Activated naive CD4-positive, alpha-beta T cell treated with anti-CD3 and anti-CD28 coated beads, Interleukin-2, amount 50 U/mL, for 16 hours (primary cell): ENCODE measurements around the gene SIL1.
"Not testable (repeated sequence)": the region's sequence is repeated elsewhere in the genome, so short reads cannot be mapped to it uniquely, and the experiment has no call there.

Experiments
- DNase-seq: peaks from one replicate; pipeline ENCODE4 v3.0.0-alpha.2; 2020

SIL1 gene

GRCh38 chr5:139016186-139016585 lies 182.0 kb downstream of the SIL1 start:
- DNase-seq: no peak

GRCh38 chr5:139014726-139015125 lies 183.4 kb downstream of the SIL1 start:
- no peak for DNase-seq

DNA sequence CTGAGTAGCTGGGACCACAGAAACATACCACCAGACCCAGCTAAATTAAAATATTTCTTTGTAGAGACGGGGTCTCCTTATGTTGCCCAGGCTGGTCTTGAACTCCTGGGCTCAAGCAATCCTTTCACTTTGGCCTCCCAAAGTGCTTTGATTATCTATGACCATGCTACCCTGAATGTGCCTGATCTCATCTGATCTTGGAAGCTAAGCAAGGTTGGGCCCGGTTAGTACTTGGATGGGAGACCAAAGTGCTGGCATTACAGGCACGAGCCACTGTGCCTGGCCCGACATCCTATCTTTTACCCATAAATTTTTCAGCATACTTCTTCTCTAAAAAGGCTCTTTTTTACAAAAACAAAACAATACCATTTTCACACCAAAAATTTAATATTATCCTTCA lies 186.0 kb downstream of the SIL1 start:
- DNase-seq: no peak

DNA sequence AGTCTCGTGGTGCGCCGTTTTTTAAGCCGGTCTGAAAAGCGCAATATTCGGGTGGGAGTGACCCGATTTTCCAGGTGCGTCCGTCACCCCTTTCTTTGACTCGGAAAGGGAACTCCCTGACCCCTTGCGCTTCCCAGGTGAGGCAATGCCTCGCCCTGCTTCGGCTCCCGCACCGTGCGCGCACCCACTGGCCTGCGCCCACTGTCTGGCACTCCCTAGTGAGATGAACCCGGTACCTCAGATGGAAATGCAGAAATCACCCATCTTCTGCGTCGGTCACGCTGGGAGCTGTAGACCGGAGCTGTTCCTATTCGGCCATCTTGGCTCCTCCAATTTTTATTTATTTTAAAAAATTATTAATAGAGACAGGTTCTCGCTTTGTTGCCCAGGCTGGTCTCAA lies 187.0 kb downstream of the SIL1 start:
- not testable (repeated sequence) for DNase-seq

GRCh38 chr5:139004374-139005307 lies 193.5 kb downstream of the SIL1 start:
- DNase-seq: no peak

- DNase-seq: no peak
Measured at GRCh38 chr5:138999674-139000073, 198.5 kb downstream of the SIL1 start.

DNA sequence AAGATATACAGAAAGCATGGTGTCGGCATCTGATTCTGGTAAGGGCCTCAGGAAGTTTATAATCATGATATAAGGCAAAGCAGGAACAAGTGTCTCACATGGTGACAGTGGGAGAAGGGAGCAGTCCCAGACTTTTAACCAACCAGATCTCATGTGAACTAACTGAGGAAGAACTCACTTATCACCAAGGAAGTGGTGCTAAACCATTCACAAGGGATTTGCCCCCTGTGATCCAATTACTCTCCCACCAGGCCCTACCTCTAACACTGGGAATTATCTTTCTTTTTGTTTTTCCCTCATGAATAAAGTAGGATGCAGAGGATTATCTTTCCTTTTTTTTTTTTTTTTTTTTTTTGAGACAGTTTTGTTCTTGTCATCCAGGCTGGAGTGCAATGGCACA lies 199.6 kb downstream of the SIL1 start:
- no peak for DNase-seq

- DNase-seq: no peak
Measured at GRCh38 chr5:138996120-138996519, 202.0 kb downstream of the SIL1 start.

- no peak for DNase-seq
Measured at GRCh38 chr5:138990986-138991590, 207.1 kb downstream of the SIL1 start.

GRCh38 chr5:138989720-138990119 lies 208.4 kb downstream of the SIL1 start:
- DNase-seq: no peak

DNA sequence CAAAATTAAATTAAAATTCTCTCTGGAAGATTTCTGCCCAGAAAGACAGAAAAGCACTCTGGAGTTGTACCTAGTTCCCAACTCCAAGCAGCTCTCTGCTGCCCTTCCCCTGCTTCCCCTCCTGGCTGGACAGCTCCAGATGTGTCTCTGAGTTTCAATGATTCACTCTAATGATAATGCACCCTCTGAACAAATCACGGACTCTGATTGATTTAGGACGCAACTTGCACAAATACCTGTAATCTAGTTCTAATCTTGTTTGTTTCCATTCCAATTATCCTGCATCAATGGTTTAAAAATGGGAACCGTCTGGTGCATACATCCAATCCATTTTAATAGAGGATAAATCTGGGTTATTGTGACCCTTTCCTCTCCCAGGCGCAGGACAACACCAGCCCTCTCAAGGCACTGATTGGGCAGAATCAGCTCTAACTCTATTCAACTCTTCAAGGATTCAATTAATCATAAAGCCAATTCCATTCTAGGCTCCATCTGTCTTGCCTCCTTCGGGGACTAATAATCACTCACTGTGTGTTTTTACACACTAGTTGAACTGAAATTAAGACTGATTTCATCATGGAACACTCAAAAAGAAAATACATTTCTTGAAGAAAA lies 211.9 kb downstream of the SIL1 start:
- DNase-seq: no peak

- no peak for DNase-seq
Measured at GRCh38 chr5:138985683-138986082, 212.5 kb downstream of the SIL1 start.

- DNase-seq: no peak
Measured at GRCh38 chr5:138985256-138985655, 212.9 kb downstream of the SIL1 start.

DNA sequence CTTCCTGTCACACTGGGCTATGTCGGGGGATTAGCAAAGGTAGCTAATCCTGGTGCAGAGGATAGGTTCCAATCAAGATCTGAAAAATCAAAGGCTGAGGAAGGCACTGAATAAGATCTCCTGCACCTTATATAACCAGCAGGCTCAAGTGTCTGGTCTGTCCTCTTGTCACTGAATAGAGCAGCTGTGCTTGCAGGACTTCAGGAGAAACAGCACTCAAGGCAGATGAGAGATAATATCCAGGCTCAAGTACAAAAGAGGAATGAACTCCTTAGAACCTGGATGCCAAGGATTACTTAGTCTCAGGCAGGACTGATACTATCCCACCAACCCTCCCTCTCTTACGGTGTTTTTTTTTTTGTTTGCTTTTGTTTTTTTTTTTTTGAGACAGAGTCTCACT lies 214.2 kb downstream of the SIL1 start:
- DNase-seq: no peak

DNA sequence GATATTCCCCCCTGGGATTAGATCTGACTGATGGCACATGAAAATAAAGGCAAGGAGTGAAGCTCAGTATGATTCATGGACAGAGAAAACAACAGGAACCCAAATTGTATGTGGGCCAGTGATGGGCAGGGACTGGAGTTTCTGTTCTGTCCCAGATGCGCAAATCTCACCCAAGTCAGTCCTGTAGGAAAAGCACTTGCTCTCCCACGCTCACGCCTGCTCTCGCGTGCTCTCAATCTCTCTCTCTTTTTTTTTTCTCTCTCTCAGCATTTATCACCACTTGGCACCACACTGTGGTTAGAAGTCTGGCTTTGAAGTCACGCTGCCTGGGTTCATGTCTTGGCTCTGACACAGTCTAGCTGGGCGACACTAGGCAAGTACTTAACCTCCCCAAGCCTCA lies 216.6 kb downstream of the SIL1 start:
- no peak for DNase-seq

DNA sequence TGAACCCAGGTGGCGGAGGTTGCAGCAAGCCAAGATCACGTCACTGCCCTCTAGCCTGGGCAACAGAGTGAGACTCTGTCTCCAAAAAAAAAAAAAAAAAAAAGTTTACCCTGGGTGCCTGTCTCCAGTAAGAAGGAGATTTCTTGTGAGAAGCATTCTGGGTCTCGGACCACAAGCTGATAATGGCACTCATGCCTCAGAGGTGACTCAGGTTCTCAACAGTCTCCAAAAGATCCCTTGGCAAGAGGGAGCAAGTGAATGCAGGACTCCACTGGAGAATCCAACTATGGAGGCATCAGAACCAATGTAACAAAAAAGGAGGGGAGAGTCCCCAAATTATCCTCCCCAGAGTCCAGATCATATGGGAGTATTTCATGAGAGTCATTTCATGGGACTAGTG lies 217.0 kb downstream of the SIL1 start:
- no peak for DNase-seq

DNA sequence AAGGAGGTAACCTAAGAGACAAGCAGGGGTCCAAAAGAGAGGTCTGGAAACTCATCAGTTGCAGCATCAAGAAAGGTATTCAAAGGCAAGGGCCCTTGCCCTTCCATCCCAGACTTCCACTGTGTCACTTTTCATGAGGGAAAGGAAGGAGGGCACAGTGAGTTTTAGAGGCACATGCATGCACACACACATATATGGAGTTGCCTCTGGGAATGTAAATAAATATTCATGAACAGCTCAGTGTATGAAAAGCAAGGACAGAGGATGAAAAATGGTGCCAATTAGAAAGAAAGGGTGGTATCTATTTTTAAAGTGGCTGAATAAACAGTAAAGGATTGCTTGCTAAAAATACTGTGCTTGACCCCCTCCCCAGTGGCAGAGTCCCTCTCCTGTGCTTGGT lies 217.7 kb downstream of the SIL1 start:
- no peak for DNase-seq

DNA sequence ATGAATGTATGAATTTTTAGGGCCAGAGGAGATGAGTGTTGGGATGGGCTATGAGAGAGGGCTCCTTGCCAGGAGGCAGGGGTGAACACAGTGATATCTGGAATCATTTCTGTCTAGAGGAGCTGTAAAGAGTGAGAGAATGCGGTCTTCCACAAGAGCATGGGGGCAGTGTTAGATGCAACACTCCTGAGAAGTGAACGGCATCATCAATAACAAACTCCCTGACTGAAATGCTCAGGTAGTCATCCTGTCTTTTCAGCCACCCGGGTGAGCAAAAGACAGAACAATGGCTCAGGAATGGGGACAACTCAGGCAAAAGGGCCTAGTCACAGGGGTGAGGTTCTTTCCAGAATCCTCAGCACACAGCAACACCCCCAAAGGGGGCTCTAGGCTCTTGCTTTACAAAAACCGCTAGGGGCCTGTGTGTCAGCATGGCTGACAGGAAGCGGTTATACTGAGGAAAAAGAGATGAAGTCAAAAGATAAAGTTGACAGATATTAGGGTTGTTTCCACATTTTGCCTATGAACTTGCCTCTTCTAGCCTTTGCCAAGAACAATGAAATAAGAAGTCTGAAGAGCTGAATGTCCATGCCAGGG lies 218.4 kb downstream of the SIL1 start:
- DNase-seq: no peak

DNA sequence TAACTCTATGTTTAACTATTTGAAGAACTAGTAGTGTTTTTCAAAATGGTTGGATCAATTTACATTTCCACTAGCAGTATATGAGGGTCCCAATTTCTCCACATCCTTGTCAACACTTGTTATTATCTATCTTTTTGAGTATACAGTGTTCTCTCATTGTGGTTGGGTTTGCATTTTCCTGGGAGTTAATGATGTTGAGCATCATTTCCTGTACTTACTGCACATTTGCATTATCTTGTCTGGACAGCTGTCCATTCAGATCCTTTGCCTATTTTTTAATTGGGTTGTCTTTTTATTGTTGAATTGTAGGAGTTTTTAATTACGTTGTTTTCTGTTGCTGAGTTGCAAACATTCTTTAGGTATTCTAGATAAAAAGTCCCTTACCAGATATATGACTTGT lies 219.6 kb downstream of the SIL1 start:
- no peak for DNase-seq

DNA sequence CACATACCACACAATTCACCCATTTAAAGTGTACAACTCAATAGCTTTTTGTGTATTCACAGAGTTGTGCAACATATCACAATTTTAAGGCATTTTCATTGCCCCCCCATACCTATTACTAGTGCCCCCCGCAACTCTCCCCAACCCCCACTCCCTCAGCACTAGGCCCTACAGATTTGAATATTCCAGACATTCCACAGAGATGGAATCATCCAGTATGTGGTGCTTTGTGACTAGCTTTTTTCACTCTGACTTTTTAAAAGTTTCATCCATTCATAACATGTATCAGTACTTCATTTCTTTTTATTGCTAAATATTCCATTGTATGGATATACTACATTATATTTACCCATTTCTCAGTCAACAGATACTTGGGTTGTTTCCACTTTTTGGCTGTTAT lies 220.1 kb downstream of the SIL1 start:
- DNase-seq: no peak

DNA sequence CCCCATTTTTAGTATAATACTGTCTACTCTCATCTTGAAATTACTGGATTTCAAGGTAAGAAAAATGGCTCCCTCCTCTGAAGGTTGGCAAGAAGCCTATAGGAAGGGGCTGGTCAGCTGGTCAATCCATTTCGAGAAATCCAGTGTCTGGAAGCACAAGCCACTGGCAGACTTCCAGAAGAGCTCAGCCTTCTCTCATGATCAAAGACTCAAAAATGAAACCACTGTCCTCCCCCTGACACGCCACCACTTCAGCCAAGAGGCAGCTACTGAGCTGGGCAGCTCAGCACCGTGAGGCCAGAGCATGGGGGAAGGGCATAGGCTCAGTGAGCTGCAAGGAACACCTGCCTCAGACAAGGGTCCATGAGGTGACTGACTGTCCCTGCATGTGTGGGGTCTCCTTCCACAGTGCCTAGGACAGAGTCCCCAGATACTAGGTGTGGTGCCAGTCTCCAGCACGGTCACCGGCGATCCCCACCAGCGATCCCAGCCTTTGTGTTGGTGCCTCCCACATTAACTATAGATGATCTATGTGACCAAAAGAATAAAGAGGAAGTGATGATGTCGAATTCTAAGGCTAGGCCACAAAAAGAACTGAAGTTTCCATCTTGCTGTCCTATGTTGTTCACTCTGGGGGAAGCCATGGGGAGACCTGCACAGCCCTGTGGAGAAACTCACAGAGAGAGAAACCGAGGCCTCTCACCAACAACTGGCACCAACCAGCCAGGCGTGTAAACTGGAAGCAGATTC lies 222.9 kb downstream of the SIL1 start:
- DNase-seq: no peak

GRCh38 chr5:138974227-138975063 lies 223.7 kb downstream of the SIL1 start:
- DNase-seq: no peak
